Measurements from ENCODE around the gene CTSL. TPM values are rescaled to one million over a fixed set of nuclear protein-coding genes. Genes with fewer than 3 reads are reported as not detected.

The CTSL gene
- total RNA-seq, result 72.1 TPM

GRCh38 chr9:87725900-87726709, at the start of gene CTSL:
TSS of gene CTSL (plus strand) at chr9:87726119. CDS start at chr9:87727604, 1,485 bp downstream.

Other genes starting within 250 kb of the CTSL start
- 80.8 TPM for gene DAPK1, start 228.3 kb upstream of the CTSL start, total RNA-seq
- gene SPATA31E1, start 156.8 kb downstream of the CTSL start, total RNA-seq, result not detected
- 0.18 TPM for gene SPATA31C1, start 191.8 kb downstream of the CTSL start, total RNA-seq
- 10.8 TPM for gene CDK20, start 248.4 kb downstream of the CTSL start, total RNA-seq

Data from metanephros (tissue), 1 donor.